Neural cell (in vitro differentiated cells): ENCODE results near the gene IPO4. TPM values are rescaled to one million over a fixed set of nuclear protein-coding genes. Genes with fewer than 3 reads are reported as not detected.

Experiments
- H2AFZ ChIP-seq: fragments of 200-600, 300-800 bp; sonication (generic), shearing (Covaris generic); 2 replicates; pipeline ENCODE4 v1.6.0; 2014; ENCODE audit warnings: low read depth, mild to moderate bottlenecking, antibody characterized with exemption, low read length, moderate library complexity
- H3F3A ChIP-seq: fragments of 200-600 bp; shearing (Covaris generic); 2 replicates; pipeline ENCODE4 v1.6.1; 2016; ENCODE audit warnings: mild to moderate bottlenecking, moderate library complexity, mixed read lengths, antibody characterized with exemption, low read length; ENCODE audit not compliant: insufficient read depth, poor library complexity, severe bottlenecking
- H3K27ac ChIP-seq: fragments of 200-600, 300-800 bp; sonication (generic), shearing (Covaris generic); 2 replicates; pipeline ENCODE4 v1.5.1; 2014; ENCODE audit warnings: mild to moderate bottlenecking, low read length, moderate library complexity
- H3K27me3 ChIP-seq: fragments of 300-800, 200-600 bp; sonication (generic), shearing (Covaris generic); 2 replicates; pipeline ENCODE4 v1.6.0; 2014; ENCODE audit warnings: mild to moderate bottlenecking, low read depth, low read length, moderate library complexity; ENCODE audit not compliant: insufficient read depth
- H3K36me3 ChIP-seq: fragments of 300-800, 200-600 bp; sonication (generic), shearing (Covaris generic); 2 replicates; pipeline ENCODE4 v1.5.1; 2014; ENCODE audit warnings: mild to moderate bottlenecking, antibody characterized with exemption, low read length, moderate library complexity; ENCODE audit not compliant: insufficient read depth
- H3K4me2 ChIP-seq: fragments of 300-800, 200-600 bp; sonication (generic), shearing (Covaris generic); 2 replicates; pipeline ENCODE4 v1.6.0; 2014; ENCODE audit warnings: mild to moderate bottlenecking, low read length
- H3K4me3 ChIP-seq: fragments of 300-800, 200-600 bp; sonication (generic), shearing (Covaris generic); 2 replicates; pipeline ENCODE4 v1.5.1; 2014; ENCODE audit warnings: mild to moderate bottlenecking, low read length, moderate library complexity
- H3K79me2 ChIP-seq: fragments of 200-600 bp; shearing (Covaris generic); replicated peaks from 2 replicates; pipeline ENCODE4 v1.6.0; 2014; ENCODE audit warnings: mild to moderate bottlenecking, low read length, moderate library complexity; ENCODE audit not compliant: insufficient read depth
- H3K9ac ChIP-seq: fragments of 300-800, 200-600 bp; sonication (generic), shearing (Covaris generic); 2 replicates; pipeline ENCODE4 v1.6.1; 2016; ENCODE audit warnings: mild to moderate bottlenecking, low read length, mixed read lengths
- H3K9me2 ChIP-seq: fragments of 200-600 bp; shearing (Covaris generic); 2 replicates; pipeline ENCODE4 v1.6.1; 2016; ENCODE audit warnings: mild to moderate bottlenecking, low read length, mixed read lengths; ENCODE audit not compliant: insufficient read depth
- H3K9me3 ChIP-seq: fragments of 200-600, 300-800 bp; sonication (generic), shearing (Covaris generic); 2 replicates; pipeline ENCODE4 v1.6.1; 2016; ENCODE audit warnings: mild to moderate bottlenecking, mixed run types, low read length, moderate library complexity, mixed read lengths
- H4K20me1 ChIP-seq: fragments of 200-600 bp; shearing (Covaris generic); 2 replicates; pipeline ENCODE4 v1.6.1; 2016; ENCODE audit warnings: mild to moderate bottlenecking, mixed run types; ENCODE audit not compliant: insufficient read depth
- CTCF ChIP-seq: fragments of 450-650 bp; IDR thresholded peaks from 2 replicates; pipeline ENCODE4 v1.5.1; 2014; ENCODE audit warnings: antibody characterized with exemption, mild to moderate bottlenecking, moderate library complexity; ENCODE audit not compliant: poor library complexity, severe bottlenecking
- EP300 ChIP-seq: fragments of 450-650 bp; conservative IDR thresholded peaks from 2 replicates; pipeline ENCODE4 v1.6.1; 2014; ENCODE audit warnings: antibody characterized with exemption, mild to moderate bottlenecking, moderate library complexity; ENCODE audit not compliant: poor library complexity, severe bottlenecking
- EZH2 ChIP-seq: fragments of 200-600, 300-800 bp; shearing (Covaris generic), sonication (generic); IDR thresholded peaks from 2 replicates; pipeline ENCODE4 v1.6.1; 2014; ENCODE audit warnings: antibody characterized with exemption, low read length, borderline replicate concordance, mild to moderate bottlenecking; ENCODE audit not compliant: insufficient read depth, poor library complexity, severe bottlenecking
- POLR2AphosphoS5 ChIP-seq: IDR thresholded peaks from 2 replicates; pipeline ENCODE4 v1.6.1; 2012
- RAD21 ChIP-seq: fragments of 450-650 bp; conservative IDR thresholded peaks from 2 replicates; pipeline ENCODE4 v1.6.1; 2014; ENCODE audit warnings: antibody characterized with exemption, mild to moderate bottlenecking, moderate library complexity
- REST ChIP-seq: IDR thresholded peaks from 2 replicates; pipeline ENCODE4 v1.6.1; 2012; ENCODE audit warnings: borderline replicate concordance
- SMC3 ChIP-seq: fragments of 450-650 bp; conservative IDR thresholded peaks from 2 replicates; pipeline ENCODE4 v1.6.1; 2014; ENCODE audit warnings: antibody characterized with exemption, mild to moderate bottlenecking, moderate library complexity; ENCODE audit not compliant: poor library complexity
- TAF1 ChIP-seq: IDR thresholded peaks from 2 replicates; pipeline ENCODE4 v1.6.1; 2012; ENCODE audit warnings: low read depth
- polyA plus RNA-seq: library from polyadenylated mRNA; depleted of rRNA; stranded (reverse); fragments of >200 nt; gene quantifications from 2 replicates; pipeline ENCODE4 v1.2.3, GENCODE V29; 2014

The IPO4 gene
- polyA plus RNA-seq, 1 donor from 2014 or later, result 9.2 TPM

GRCh38 chr14:24160499-24160849 lies 28.1 kb downstream of the IPO4 start:
- H3K9me2 ChIP-seq, result no peaks in the 10 kb centered on the region
- no peak overlapping the region for H3K27ac ChIP-seq
- no peaks in the 10 kb centered on the region for H3F3A ChIP-seq
- no peaks in the 10 kb centered on the region for H3K79me2 ChIP-seq
- TF ChIP-seq CTCF (no peak), SMC3 (no peak), REST (no peak), RAD21 (no peak), EZH2 (no peak), EP300 (no peak), POLR2AphosphoS5 (no peak)
- H3K9ac ChIP-seq, result peak overlapping the region; percentile 34
- no peak overlapping the region for H2AFZ ChIP-seq
- no peaks in the 10 kb centered on the region for H3K36me3 ChIP-seq
- no peaks in the 10 kb centered on the region for H3K27me3 ChIP-seq
- no peaks in the 10 kb centered on the region for H3K9me3 ChIP-seq
- no peak overlapping the region for H3K4me3 ChIP-seq
- no peak overlapping the region for H3K4me2 ChIP-seq
- H4K20me1 ChIP-seq, result no peaks in the 10 kb centered on the region

GRCh38 chr14:24159777-24160498 lies 28.7 kb downstream of the IPO4 start:
- H3K36me3 ChIP-seq, result no peaks in the 10 kb centered on the region
- TF ChIP-seq POLR2AphosphoS5 (no peak), EP300 (no peak), REST (no peak), TAF1 (no peak), RAD21 (no peak), EZH2 (no peak)
- H2AFZ ChIP-seq, result no peak overlapping the region

More at GRCh38 chr14:24159777-24160498, 28.7 kb downstream of the IPO4 start:
- Histone ChIP-seq H3K9me2 (no peaks in the 10 kb centered on the region), H3K4me3 (no peak overlapping the region), H3K9ac (no peak overlapping the region), H4K20me1 (no peaks in the 10 kb centered on the region), H3F3A (no peaks in the 10 kb centered on the region), H3K79me2 (no peaks in the 10 kb centered on the region), H3K4me2 (no peak overlapping the region), H3K9me3 (no peaks in the 10 kb centered on the region), H3K27ac (no peak overlapping the region), H3K27me3 (no peaks in the 10 kb centered on the region)
